KOPT-K1 (cell line): Measurements from ENCODE around the gene SCAP.
"Not testable (repeated sequence)": the region's sequence is repeated elsewhere in the genome, so short reads cannot be mapped to it uniquely, and the experiment has no call there.

ENCODE experiments used
- H3K27ac ChIP-seq: fragments of 200-600 bp; sonication (generic); 2 replicates; pipeline ENCODE4 v1.5.1; 2016; ENCODE audit warnings: antibody characterized with exemption, mild to moderate bottlenecking, low read depth, low read length; ENCODE audit not compliant: poor library complexity, severe bottlenecking
- H3K36me3 ChIP-seq: fragments of 200-600 bp; sonication (generic); 2 replicates; pipeline ENCODE4 v1.5.1; 2017; ENCODE audit warnings: antibody characterized with exemption, mild to moderate bottlenecking, low read length, moderate library complexity; ENCODE audit not compliant: insufficient read depth
- H3K9me3 ChIP-seq: fragments of 200-600 bp; sonication (generic); 2 replicates; pipeline ENCODE4 v1.5.1; 2017; ENCODE audit warnings: antibody characterized with exemption, low read length, mild to moderate bottlenecking; ENCODE audit not compliant: insufficient read depth, poor library complexity, severe bottlenecking

The SCAP gene

DNA sequence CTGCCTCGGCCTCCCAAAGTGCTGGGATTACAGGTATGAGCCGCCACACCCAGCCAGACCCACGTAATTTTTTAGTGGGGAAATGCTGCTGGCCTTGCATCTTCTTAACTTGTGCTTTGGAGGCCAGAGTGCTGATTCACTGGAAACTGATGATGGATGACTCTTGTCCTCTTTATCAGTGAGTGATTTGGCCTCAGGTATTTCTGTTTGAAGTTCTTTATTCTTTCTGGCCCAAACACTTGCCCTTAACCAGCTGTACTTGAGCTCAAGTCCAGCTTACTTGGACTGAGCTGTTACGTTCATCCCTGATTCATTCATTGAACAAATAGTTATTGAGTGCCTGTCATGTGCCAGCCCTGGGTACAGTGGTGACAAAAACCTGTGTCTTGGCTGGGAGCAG lies 90.7 kb downstream of the SCAP start:
- Histone ChIP-seq H3K9me3 (no peaks in the 10 kb centered on the region), H3K36me3 (peaks cover 36% of the 10 kb centered on the region), H3K27ac (no peak overlapping the region)

DNA sequence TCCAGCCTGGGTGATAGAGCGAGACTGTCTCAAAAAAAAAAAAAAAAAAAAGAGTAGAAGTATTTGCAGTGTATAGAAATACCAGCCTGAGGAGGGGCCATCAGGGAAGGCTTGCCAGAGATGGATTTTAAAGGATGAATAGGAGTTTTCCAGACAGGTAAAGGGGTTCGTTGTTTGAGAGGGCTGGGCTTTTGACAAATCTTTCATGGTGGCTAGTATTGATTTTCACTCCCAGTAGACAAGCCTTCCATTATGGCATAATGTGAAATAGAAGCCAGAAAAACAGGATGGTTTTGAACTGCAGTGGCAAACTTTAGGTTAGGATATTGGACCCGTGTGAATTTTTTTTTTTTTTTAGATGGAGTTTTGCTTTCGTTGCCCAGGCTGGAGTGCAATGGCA lies 91.3 kb downstream of the SCAP start:
- Histone ChIP-seq H3K27ac (no peak overlapping the region), H3K36me3 (peaks cover 36% of the 10 kb centered on the region)

DNA sequence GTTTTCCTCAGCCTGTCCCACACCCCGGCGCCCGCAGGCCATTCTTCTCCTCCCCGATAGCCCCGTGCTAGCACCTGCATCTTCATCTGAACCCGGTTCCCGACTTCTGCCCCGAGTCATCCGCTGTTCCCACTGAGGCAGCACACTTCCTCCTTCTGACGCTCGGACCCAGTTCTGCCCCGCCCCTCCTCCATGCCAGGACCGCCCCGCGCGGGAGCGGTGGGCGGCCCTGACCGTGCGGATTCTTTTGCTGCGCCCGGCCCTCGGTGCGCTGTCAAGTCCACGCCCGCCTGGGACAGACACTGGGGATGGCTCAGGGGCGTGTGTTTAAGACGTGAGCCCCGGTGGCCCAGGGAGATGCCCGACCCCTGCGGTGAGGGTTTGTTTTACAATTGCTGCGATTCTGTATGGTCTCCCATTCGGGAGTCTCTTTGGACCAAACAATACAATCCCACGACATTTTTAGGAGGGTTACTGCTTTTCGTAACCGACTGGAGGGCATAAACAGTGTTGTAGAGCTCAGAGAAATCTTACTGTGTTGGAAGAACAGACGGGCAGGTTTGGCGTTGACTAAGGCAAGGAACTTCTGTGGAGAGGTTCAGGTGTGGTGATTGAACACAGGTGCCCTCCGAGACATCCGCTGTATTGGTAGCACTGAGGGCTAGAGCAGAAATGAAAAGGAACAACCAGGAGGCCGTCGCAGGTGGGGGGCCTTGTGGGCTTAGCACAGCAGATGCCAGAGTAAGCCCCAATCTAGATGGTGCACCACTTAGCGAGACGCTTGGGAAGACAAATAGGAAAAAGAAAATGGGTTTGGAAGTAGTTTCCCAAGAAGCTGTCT lies 94.2 kb downstream of the SCAP start:
- H3K27ac ChIP-seq = peak overlapping the region; percentile 89
- H3K9me3 ChIP-seq = no peaks in the 10 kb centered on the region
- H3K36me3 ChIP-seq = peaks cover 11% of the 10 kb centered on the region

More for the DNA sequence above, 91.3 kb downstream of the SCAP start:
- H3K9me3 ChIP-seq = no peaks in the 10 kb centered on the region

DNA sequence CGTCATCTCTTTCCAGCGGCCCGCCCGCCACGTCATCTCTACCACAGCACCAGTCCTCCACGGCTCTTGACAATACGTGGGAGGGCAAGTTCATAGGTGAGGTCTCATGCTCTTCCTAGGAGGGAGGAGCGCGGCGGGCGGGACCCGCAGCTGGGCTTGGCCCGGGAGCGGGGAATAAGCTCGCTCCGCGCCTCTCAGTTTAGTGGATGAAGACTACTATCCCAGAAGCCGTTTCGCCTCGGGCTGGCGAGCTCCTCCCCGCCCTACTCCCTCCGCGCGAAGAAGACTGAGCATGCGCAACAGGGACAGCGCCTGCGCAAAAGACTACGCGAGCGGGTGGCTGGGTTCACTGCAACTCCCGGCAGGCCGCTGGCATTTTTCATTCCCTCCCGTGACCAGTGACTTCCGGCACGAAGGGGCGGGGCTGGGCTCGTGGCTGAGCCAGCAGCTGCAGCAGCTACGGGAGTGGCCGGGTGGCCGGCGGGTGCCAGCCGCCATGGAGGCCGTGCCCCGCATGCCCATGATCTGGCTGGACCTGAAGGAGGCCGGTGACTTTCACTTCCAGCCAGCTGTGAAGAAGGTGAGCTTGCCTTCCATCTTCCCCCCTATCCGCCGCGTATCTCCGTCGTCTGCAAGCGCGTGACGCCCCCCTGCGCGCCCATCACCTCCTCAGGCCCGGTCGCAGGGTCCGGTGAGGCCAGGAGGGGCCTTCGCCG lies 95.0 kb downstream of the SCAP start, which contains the start of gene PTPN23:
Gene PTPN23, plus strand, starts transcription at position 421 of the 716 bp plus-strand sequence. Its CDS starts 76 bp downstream, at position 497.
- H3K27ac ChIP-seq = peak within 1 kb of the TSS; percentile 89
- peaks cover 6% of the 10 kb centered on the region for H3K36me3 ChIP-seq
- H3K9me3 ChIP-seq = no peaks in the 10 kb centered on the region

DNA sequence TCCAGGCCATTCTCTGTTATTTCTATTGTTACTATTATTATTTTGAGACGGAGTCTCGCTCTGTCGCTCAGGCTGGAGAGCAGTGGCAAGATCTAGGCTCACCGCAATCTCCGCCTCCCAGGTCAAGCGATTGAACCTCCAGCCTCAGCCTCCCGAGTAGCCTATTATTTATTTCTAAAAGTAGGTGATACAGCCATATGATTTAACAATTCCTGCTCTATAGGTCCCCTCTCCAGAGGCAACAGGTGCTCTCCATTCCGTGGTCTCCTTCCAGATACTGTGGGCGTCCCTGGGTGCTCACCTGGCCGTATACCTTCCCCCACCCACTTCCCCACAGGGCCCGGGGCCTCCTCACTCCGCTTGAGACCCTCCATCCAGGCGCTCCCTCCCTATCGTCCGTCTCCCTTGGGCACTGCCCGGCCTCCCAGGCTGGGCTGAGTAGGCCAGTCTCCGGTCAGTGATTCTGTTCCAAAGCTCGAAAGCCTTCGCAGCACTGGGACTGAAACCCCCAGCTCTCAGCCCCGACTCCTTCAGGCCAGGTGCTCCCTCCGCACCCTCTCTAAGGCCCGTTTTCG lies 95.6 kb downstream of the SCAP start:
- Histone ChIP-seq H3K36me3 (peaks cover 4% of the 10 kb centered on the region), H3K27ac (peak overlapping the region; percentile 89), H3K9me3 (no peaks in the 10 kb centered on the region)

DNA sequence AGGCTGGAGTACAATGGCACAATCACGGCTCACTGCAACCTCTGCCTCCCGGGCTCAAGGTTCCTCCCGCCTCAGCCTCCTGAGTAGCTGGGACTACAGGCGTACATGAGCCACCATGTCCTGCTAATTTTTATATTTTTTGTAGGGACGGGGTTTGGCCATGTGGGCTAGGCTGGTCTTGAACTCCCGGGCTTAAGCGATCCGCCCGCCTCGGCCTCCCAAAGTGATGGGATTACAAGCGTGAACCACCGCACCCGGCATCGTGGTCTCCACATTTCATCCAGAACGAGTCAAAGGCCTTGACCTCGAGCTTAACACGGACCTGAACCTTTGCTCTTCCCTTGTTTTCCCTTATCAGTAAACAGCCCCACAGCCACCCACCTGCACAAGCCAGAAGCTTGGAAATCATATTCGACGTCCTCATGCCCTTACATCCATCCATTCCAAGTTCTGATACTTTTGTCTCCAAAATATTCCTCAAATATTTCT lies 96.3 kb downstream of the SCAP start:
- Histone ChIP-seq H3K36me3 (no peaks in the 10 kb centered on the region; the same call in none of the 2 replicates), H3K9me3 (no peaks in the 10 kb centered on the region), H3K27ac (peak overlapping the region; percentile 89)

DNA sequence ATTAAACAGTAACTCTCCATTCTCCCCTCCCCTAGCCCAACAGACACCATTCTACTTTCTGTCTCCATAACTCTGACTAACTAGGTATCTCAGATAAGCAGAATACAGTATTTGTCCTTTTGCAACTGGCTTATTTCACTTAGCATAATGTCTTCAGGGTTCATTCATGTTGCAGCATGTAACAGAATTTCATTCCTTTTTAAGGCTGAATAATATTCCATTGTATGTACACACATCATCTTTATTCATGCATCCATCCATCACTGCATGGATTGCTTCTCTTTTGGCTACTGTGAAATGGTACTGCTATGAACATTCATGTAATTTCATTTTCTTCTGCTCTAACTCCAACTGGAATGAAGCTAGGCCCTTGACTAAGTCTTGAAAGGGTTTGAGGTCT lies 96.9 kb downstream of the SCAP start:
- Histone ChIP-seq H3K36me3 (no peaks in the 10 kb centered on the region; the same call in none of the 2 replicates), H3K9me3 (no peaks in the 10 kb centered on the region), H3K27ac (no peak overlapping the region)

DNA sequence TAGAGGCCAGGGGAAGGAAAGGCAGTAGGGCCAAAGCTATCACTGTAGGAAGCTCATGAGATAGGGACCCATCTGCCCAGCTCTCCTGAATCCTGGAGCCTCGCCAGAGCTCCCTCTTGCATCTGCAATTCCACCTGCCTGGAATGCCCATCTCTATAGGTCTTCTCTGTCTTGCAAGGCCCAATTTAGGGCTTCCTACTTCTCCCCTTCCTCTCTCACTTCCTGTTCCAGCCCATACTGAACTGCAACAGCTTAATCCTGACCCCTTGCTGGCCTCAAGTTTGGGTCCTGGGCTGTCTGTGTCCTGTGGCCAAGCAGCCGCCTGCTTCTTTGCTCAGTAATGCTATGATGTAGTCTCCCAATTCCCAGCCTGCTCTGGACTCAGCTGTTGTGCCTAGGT lies 98.6 kb downstream of the SCAP start:
- Histone ChIP-seq H3K27ac (no peak overlapping the region), H3K36me3 (no peaks in the 10 kb centered on the region)

DNA sequence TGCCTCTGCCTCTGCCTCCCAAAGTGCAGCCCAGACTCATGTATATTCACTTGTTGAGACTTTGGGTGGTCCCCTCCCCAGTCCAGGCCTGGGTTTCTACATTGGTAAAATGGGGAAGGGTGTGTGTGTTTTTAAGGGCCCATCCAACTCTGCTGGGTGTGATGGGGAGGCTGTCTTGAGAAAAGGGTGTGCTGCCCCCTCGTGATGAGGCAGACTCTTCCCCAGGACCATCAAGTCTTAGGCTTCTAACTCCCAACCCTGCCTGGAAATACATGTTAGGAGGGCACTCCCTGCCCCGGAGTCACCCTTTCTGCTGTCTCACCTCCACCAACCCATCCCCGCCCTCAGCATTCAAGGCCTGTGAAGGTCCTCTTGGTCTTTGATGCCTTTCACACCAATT lies 99.3 kb downstream of the SCAP start:
- Histone ChIP-seq H3K27ac (no peak overlapping the region), H3K9me3 (no peaks in the 10 kb centered on the region), H3K36me3 (no peaks in the 10 kb centered on the region)

More for the DNA sequence above, 98.6 kb downstream of the SCAP start:
- H3K9me3 ChIP-seq = no peaks in the 10 kb centered on the region

DNA sequence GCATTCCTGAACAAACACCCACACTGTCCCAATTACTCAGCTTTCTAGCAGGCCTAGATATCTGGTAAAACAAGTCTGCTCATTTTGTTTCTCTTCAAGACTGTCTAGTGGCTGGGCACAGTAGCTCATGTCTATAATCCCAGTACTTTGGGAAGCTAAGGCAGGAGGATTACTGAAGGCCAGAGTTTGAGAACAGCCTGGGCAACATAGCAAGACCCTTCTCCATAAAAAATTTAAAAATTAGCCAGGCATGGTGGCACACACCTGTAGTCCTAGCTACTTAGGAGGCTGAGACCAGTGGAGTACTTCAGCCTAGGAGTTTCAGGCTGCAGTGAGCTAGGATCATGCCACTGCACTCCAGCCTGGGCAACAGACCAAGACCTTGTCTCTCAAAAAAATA lies 101.2 kb downstream of the SCAP start:
- H3K9me3 ChIP-seq = no peaks in the 10 kb centered on the region
- no peaks in the 10 kb centered on the region for H3K36me3 ChIP-seq
- H3K27ac ChIP-seq = no peak overlapping the region

DNA sequence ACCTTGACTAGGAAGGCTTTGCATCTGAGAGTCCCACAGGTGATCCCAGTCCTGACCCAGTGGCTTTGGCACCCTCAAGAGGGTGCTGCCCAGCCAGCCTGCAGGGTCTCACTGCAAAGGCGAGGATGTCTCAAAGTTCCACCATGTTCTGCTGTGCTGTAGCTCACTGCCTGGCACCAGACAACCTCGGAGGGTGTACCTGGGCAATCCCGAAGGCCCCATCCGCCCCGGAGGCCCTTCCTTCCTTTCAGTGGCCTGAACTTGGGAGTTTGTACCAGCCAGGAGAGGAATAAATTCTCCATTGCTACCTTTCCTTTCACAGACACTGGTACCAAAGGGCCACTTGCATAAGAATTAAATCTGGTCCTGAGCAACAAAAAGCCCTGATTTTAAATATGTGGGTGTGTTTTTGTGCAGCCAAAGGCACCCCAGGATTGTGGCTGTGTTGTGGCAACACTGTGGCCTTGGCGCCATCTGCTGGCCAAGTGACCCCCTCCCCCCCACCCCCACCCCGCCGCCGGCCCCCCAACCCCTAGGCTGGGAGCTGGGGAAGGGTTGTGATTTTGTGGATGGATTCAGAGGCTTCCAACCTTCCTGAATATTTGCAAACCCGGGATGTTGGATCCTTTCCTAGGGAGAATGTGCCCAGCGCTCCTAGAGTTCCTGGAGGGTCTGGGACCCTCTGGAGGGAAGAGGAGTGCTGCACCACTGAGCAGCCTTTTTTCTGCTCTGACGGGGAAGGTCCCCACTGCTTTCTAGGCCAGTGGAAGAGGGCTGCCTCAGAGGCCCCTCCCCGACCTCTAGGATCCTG lies 104.6 kb downstream of the SCAP start:
- Histone ChIP-seq H3K27ac (no peak overlapping the region), H3K9me3 (no peaks in the 10 kb centered on the region), H3K36me3 (no peaks in the 10 kb centered on the region)

DNA sequence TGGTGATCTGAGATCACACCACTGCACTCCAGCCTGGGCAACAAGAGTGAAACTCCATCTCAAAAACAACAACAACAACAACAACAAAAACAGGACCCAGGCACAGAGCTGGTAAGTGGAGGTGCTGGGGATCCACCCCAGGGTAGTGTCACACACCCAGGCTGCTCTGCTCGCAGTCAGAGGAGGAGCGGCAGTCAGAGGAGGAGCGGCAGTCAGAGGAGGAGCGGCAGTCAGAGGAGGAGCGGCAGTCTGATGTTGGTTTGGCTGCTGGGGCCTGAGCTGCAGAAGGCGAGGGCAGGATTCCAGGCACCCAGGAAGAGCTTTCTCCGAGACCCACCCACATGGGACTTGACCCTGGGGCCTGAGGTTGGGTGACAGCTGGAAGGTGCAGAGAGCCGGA lies 105.7 kb downstream of the SCAP start:
- not testable (repeated sequence) for H3K27ac ChIP-seq, H3K9me3 ChIP-seq, H3K36me3 ChIP-seq

DNA sequence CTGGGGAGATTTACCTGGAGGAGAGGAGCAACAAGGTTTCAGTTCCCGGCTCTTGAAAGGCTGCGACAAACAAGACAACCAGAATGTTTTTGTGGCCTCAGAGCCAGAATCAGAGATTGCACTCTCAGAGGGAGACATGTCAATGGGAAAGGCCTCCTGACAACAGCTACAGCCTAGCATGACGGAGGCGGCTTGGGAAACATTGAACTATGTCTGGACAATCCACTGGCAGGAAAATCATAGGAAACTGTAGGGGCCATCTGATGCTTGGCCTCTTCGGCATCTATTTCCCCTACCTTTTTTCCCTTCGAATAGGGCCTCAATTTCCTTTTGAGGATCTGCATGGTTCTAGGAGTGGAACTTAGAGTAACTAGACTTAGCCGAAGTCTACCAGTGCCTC lies 108.1 kb downstream of the SCAP start:
- Histone ChIP-seq H3K9me3 (no peaks in the 10 kb centered on the region), H3K27ac (no peak overlapping the region), H3K36me3 (no peaks in the 10 kb centered on the region)

DNA sequence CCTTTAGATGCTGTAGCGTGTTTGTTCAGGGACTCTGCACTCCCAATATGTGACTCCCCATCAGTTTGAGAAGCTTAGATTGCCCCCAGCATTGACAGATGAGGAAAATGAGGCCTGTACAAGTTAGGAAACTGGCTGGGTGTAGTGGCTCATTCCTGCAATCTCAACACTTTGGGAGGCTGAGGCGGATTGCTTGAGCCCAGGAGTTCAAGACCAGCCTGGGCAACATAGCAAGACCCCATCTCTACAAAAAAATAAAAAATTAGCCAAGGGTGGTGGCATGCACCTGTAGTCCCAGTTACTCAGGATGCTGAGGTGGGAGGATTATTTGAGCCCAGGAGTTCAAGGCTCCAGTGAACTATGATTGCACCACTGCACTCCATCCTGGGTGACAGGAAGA lies 108.9 kb downstream of the SCAP start:
- no peaks in the 10 kb centered on the region for H3K9me3 ChIP-seq
- no peak overlapping the region for H3K27ac ChIP-seq
- no peaks in the 10 kb centered on the region for H3K36me3 ChIP-seq
